ENCODE data around the gene PAX3. TPM values are rescaled to one million over a fixed set of nuclear protein-coding genes. Genes with fewer than 3 reads are reported as not detected.
A peak's percentile ranks its signal among the peaks of the same experiment; 100 is the strongest.

The PAX3 gene
- total RNA-seq, 2 donors from 2014 or later, result not detected

- TF ChIP-seq, protein P1, sequence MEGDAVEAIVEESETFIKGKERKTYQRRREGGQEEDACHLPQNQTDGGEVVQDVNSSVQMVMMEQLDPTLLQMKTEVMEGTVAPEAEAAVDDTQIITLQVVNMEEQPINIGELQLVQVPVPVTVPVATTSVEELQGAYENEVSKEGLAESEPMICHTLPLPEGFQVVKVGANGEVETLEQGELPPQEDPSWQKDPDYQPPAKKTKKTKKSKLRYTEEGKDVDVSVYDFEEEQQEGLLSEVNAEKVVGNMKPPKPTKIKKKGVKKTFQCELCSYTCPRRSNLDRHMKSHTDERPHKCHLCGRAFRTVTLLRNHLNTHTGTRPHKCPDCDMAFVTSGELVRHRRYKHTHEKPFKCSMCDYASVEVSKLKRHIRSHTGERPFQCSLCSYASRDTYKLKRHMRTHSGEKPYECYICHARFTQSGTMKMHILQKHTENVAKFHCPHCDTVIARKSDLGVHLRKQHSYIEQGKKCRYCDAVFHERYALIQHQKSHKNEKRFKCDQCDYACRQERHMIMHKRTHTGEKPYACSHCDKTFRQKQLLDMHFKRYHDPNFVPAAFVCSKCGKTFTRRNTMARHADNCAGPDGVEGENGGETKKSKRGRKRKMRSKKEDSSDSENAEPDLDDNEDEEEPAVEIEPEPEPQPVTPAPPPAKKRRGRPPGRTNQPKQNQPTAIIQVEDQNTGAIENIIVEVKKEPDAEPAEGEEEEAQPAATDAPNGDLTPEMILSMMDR (conservative IDR thresholded peaks at IDR 0.05), result no peak
- Histone ChIP-seq H3K4me3 (ENCODE audit: low read length) (no peak overlapping the region), H3K9ac (ENCODE audit: extremely low read depth, low read length, poor library complexity, severe bottlenecking) (no peak overlapping the region), H3K4me1 (ENCODE audit: control insufficient read depth, insufficient read depth, low read length) (peaks cover 5% of the 10 kb centered on the region), H3K27me3 (ENCODE audit: control insufficient read depth, insufficient read depth, low read length, poor library complexity, severe bottlenecking) (peaks cover 99% of the 10 kb centered on the region), H3K36me3 (ENCODE audit: control insufficient read depth, insufficient read depth, low read length) (no peaks in the 10 kb centered on the region), H3K27ac (ENCODE audit: low read depth, low read length) (no peak overlapping the region), H3K9me3 (ENCODE audit: control insufficient read depth, low read length) (no peaks in the 10 kb centered on the region)
- Mint-ChIP-seq H3K4me1 (peaks cover 18% of the 10 kb centered on the region), H3K4me3 (no peak overlapping the region), H3K27ac (no peak overlapping the region), H3K36me3 (ENCODE audit: low read depth) (no peaks in the 10 kb centered on the region), H3K9me3 (no peaks in the 10 kb centered on the region), H3K27me3 (ENCODE audit: insufficient read depth) (peaks cover 98% of the 10 kb centered on the region)
- no peak for DNase-seq
Observed at GRCh38 chr2:222313816-222314215, 15.0 kb upstream of the PAX3 start.

DNA sequence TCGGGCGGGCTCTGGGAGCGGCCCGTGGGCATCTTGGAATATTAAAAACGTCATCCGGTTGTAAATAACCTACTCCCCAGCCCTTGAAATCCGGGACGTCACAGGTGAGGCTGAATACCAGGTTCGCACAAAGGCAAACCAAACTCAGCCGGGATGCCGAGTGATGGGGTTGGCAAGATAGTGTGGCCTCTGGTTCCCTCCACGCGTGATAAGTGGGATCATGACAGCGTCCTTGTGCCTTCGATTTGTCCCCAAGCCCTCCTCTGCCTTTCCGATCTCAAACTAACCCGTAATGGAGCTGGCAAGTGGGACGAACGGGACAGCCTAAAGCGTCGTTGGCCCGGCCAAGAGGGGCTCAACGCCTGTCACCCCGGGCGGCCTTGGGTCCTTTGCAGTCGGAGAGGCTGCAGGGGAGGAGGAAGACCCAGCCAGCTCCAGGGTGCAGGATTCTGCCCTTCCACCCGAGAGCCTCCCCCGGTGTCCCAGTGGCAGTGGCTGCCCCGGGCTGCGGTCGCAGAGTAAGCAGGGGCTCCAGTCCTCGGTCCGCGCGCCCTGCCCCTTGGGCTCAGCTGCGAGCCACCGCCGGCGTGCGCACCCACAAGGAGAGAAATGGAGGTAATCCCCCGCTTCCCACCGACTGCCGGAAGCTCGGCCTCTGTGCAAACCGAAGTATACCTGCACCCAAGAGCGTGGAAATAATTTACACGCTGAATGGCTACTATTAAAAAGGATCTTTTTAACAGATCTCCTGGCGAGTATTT, 13.4 kb upstream of the PAX3 start:
- 1 to 2% methylated on average over 24 to 48 of the region's 48 CpGs for WGBS, 2 experiments (ENCODE audit: insufficient coverage in 1 of 2, insufficient read length in 1 of 2)
- Mint-ChIP-seq H3K27ac (no peak overlapping the region), H3K4me1 (peaks cover 18% of the 10 kb centered on the region), H3K4me3 (peak overlapping the region; percentile 23), H3K36me3 (ENCODE audit: low read depth) (no peaks in the 10 kb centered on the region), H3K9me3 (no peaks in the 10 kb centered on the region), H3K27me3 (ENCODE audit: insufficient read depth) (peaks cover 100% of the 10 kb centered on the region)
- DNase-seq, result peak; percentile 66
- H3K36me3 ChIP-seq (ENCODE audit: control insufficient read depth, insufficient read depth, low read length), result no peaks in the 10 kb centered on the region
- no peak overlapping the region for H3K27ac ChIP-seq (ENCODE audit: low read depth, low read length)
- H3K4me1 ChIP-seq (ENCODE audit: control insufficient read depth, insufficient read depth, low read length), result peaks cover 5% of the 10 kb centered on the region
- no peak overlapping the region for H3K4me3 ChIP-seq (ENCODE audit: low read length)
- no peak overlapping the region for H3K9ac ChIP-seq (ENCODE audit: extremely low read depth, low read length, poor library complexity, severe bottlenecking)
- TF ChIP-seq, protein P1 (conservative IDR thresholded peaks at IDR 0.05), result no peak
- peaks cover 3% of the 10 kb centered on the region for H3K9me3 ChIP-seq (ENCODE audit: control insufficient read depth, low read length)
- H3K27me3 ChIP-seq (ENCODE audit: control insufficient read depth, insufficient read depth, low read length, poor library complexity, severe bottlenecking), result peaks cover 100% of the 10 kb centered on the region

DNA sequence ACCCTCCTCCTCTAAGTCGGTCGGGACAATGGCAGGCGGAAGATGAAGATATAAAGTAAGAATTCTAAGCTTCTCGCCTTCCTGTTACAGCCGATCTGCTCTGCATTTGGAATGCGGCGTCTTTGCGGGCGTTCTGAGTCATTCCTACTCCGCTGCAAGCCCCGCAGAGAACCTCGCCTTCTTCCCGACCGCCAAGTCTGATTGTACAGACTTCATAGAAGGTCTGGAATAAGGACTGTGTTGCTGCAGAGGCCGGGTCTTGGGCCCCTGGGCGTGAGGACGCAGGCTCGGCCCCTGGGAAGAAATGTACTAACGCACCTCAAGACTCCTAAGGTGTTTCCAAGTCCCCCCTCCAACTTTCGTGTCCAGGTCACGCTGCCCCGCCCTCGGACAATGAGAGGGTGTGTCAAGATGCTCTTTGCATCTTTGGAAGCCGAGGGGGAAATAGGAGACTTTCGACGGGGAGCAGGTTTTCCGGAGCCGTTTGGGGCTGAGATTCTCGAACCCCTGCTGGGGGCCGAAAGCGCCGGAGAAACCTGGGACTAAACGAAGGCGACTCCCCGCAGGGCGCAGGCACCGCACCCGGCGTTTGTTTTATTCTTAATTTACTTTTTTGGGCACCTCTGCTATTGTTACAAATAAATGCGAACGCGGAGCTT, 12.7 kb upstream of the PAX3 start:
- H3K27me3 Mint-ChIP-seq (ENCODE audit: insufficient read depth), result peaks cover 100% of the 10 kb centered on the region
- DNase-seq, result peak; percentile 86
- Histone ChIP-seq H3K4me3 (ENCODE audit: low read length) (no peak overlapping the region), H3K4me1 (ENCODE audit: control insufficient read depth, insufficient read depth, low read length) (peaks cover 5% of the 10 kb centered on the region), H3K9ac (ENCODE audit: extremely low read depth, low read length, poor library complexity, severe bottlenecking) (no peak overlapping the region), H3K36me3 (ENCODE audit: control insufficient read depth, insufficient read depth, low read length) (no peaks in the 10 kb centered on the region), H3K9me3 (ENCODE audit: control insufficient read depth, low read length) (peaks cover 3% of the 10 kb centered on the region), H3K27ac (ENCODE audit: low read depth, low read length) (no peak overlapping the region), H3K27me3 (ENCODE audit: control insufficient read depth, insufficient read depth, low read length, poor library complexity, severe bottlenecking) (peaks cover 100% of the 10 kb centered on the region)
- no peaks in the 10 kb centered on the region for H3K9me3 Mint-ChIP-seq
- no peaks in the 10 kb centered on the region for H3K36me3 Mint-ChIP-seq (ENCODE audit: low read depth)
- peaks cover 21% of the 10 kb centered on the region for H3K4me1 Mint-ChIP-seq
- no peak overlapping the region for H3K27ac Mint-ChIP-seq
- peak overlapping the region; percentile 23 for H3K4me3 Mint-ChIP-seq
- TF ChIP-seq, protein P1 (conservative IDR thresholded peaks at IDR 0.05), result no peak
- 1% methylated on average over 21 to 42 of the region's 42 CpGs for WGBS, 2 experiments (ENCODE audit: insufficient coverage in 1 of 2, insufficient read length in 1 of 2)

All from endodermal cell (in vitro differentiated cells).